Bronchial epithelial cell (primary cell): Measurements from ENCODE around the gene PLPP2. TPM values are rescaled to one million over a fixed set of nuclear protein-coding genes. Genes with fewer than 3 reads are reported as not detected.

Experiments
- DNase-seq: peaks from one replicate; pipeline ENCODE4 v3.0.0-alpha.2; 2010; ENCODE audit warnings: low read depth
- FAIRE-seq: peaks from 2 replicates; lab custom pipeline; 2011; peaks lifted over from hg19 to GRCh38; lab: Jason Lieb, UNC
- H3K27me3 ChIP-seq: 2 replicates; pipeline ENCODE4 v1.5.1; 2011; ENCODE audit warnings: low read length; ENCODE audit not compliant: control insufficient read depth, insufficient read depth
- H3K36me3 ChIP-seq: 2 replicates; pipeline ENCODE4 v1.5.1; 2011; ENCODE audit warnings: low read length; ENCODE audit not compliant: control insufficient read depth, insufficient read depth
- H3K4me3 ChIP-seq: 2 replicates; pipeline ENCODE4 v1.5.1; 2011; ENCODE audit warnings: mild to moderate bottlenecking, low read depth, low read length, control low read depth
- total RNA-seq: library from RNA; depleted of rRNA; stranded (reverse); fragments of >200 nt; gene quantifications from 2 replicates; pipeline ENCODE4 v1.2.1, GENCODE V29; 2014
- TF ChIP-seq, protein P1 (sequence below): IDR thresholded peaks from 2 replicates; pipeline ENCODE4 v1.5.1; 2011; ENCODE audit warnings: mild to moderate bottlenecking, moderate library complexity, low read length, control low read depth, inconsistent platforms; ENCODE audit not compliant: insufficient read depth, severe bottlenecking

The PLPP2 gene
- total RNA-seq = 39.8 and 86.9 TPM in 2 replicates

- no peak for FAIRE-seq
- DNase-seq = no peak
- H3K27me3 ChIP-seq = peaks cover 3% of the 10 kb centered on the region
- H3K4me3 ChIP-seq = peak within 1 kb of the TSS; percentile 66
- TF ChIP-seq, protein P1, sequence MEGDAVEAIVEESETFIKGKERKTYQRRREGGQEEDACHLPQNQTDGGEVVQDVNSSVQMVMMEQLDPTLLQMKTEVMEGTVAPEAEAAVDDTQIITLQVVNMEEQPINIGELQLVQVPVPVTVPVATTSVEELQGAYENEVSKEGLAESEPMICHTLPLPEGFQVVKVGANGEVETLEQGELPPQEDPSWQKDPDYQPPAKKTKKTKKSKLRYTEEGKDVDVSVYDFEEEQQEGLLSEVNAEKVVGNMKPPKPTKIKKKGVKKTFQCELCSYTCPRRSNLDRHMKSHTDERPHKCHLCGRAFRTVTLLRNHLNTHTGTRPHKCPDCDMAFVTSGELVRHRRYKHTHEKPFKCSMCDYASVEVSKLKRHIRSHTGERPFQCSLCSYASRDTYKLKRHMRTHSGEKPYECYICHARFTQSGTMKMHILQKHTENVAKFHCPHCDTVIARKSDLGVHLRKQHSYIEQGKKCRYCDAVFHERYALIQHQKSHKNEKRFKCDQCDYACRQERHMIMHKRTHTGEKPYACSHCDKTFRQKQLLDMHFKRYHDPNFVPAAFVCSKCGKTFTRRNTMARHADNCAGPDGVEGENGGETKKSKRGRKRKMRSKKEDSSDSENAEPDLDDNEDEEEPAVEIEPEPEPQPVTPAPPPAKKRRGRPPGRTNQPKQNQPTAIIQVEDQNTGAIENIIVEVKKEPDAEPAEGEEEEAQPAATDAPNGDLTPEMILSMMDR = no peak
- H3K36me3 ChIP-seq = peaks cover 2% of the 10 kb centered on the region
Measured at GRCh38 chr19:291006-291521, at the start of gene PLPP2. PLPP2 (minus strand) TSS chr19:291403; CDS start chr19:291336, 67 bp downstream.

DNA sequence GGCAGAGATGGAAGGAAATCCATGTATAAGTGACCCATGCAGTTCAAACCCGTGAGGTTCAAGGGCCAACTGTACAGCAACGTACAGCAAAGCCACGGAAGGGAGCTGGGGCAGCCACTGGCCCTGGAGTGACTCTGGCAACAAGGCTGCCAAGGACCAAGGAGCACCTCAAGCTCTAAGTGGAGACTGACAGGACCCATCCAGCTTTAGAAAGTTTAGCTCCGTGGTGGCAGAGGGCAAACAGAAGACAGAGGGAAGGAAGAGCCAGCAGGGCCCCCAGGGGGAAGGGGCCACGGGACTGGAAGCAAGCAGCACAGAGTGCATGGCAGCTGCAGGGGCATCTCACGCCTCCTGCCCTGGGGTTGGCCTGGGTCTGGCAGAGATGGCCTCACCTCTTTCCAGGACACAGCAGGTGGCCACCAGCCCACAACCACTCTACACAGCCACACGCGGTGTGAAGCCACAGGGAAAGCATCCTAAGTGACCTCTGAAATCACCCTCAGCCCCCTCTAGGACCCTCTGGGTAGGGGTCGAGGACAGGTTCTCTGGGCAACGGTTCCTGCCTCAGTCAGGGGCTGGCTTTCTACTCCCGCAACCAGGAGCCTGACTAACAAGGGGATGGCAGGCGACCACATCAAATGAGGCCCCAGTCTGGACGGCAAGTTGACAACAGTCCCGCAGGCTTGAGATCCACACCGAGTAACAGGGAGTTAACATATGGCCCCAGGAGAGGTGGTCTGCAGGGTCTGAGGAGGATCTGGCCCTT, 49.6 kb upstream of the PLPP2 start:
- Histone ChIP-seq H3K4me3 (no peak overlapping the region), H3K27me3 (no peaks in the 10 kb centered on the region), H3K36me3 (peaks cover 8% of the 10 kb centered on the region)
- no peak for DNase-seq
- FAIRE-seq = no peak
- TF ChIP-seq, protein P1 = no peak

- H3K27me3 ChIP-seq = no peaks in the 10 kb centered on the region
- peaks cover 11% of the 10 kb centered on the region for H3K36me3 ChIP-seq
- TF ChIP-seq, protein P1 = no peak
- DNase-seq (no peak), FAIRE-seq (no peak)
- H3K4me3 ChIP-seq = no peak overlapping the region
Measured at GRCh38 chr19:339262-339887, 48.2 kb upstream of the PLPP2 start.

DNA sequence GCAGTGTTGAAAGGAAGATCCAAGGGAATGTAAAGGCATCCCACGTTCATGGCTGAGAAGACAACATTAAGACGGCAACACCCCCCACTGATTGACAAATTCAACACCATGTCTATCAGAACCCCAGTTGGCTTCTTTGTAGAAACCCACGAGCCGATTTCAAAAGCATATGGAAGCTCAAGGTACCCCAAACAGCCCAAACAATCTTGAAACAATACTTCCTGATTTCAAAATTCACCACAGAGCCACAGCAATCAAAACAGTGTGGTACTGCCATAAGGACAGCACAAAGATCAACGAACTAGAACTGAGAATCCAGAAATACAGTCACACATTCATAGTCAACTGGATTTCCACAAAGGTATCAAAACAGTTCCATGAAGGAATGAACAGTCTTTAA, 47.2 kb upstream of the PLPP2 start:
- DNase-seq (no peak), FAIRE-seq (no peak)
- TF ChIP-seq, protein P1 = no peak
- Histone ChIP-seq H3K27me3 (no peaks in the 10 kb centered on the region), H3K4me3 (no peak overlapping the region), H3K36me3 (peaks cover 13% of the 10 kb centered on the region)

- Histone ChIP-seq H3K36me3 (peaks cover 9% of the 10 kb centered on the region), H3K4me3 (no peak overlapping the region), H3K27me3 (no peaks in the 10 kb centered on the region)
- TF ChIP-seq, protein P1 = no peak
- no peak for FAIRE-seq
- no peak for DNase-seq
Measured at GRCh38 chr19:336067-336614, 44.9 kb upstream of the PLPP2 start.
